Measurements from ENCODE around the gene DAB2.
A peak's percentile ranks its signal among the peaks of the same experiment; 100 is the strongest.

Gene DAB2

DNA sequence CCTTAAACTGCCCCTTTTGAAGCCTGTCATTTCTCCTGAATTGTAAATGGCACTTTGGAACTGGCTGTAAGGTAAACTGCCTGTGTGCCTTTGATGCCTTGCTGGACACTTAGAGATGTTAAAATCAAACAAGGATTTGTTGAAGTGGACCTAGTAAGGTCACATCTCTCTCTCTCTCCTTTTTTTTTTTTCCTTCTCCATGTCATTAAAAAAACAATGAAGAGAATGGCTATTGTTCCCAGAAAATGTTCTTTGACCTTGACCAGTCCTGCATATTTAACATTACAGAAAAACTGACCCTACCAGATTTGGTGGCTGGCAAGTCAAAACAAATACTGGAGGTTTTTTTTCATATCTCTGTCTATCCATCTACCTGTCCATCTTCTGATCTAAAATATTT is 2.9 kb upstream of the DAB2 start:
- Histone ChIP-seq H3K36me3 (ENCODE audit: control insufficient read depth, insufficient read depth, low read length) (no peaks in the 10 kb centered on the region), H3K4me3 (ENCODE audit: low read length) (no peak overlapping the region), H3K4me1 (ENCODE audit: control insufficient read depth, insufficient read depth, low read length) (no peaks in the 10 kb centered on the region), H3K9me3 (ENCODE audit: control insufficient read depth, low read length) (no peaks in the 10 kb centered on the region), H3K27me3 (ENCODE audit: control insufficient read depth, insufficient read depth, low read length) (peaks cover 11% of the 10 kb centered on the region), H3K9ac (ENCODE audit: low read length) (no peak overlapping the region)

DNA sequence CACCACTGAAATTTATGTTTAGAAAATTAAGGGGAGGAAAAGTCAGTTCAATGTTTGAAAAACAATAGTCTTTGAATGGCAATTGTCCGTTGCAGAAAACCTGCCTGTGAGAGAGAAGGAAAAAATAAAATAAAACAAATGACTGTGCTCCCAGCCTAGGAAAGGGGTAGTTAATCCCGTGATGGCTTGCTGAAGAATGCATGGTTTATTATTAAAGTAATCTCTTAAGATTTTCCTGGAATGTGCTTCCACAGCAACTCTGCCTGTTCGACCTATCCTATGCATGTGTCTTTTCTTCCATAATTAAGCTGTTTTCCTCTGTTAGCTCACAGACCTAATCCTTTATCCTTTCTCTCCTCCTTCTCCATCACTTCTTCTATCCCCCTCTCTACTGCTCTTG is 2.4 kb upstream of the DAB2 start:
- no peak overlapping the region for H3K4me3 ChIP-seq (ENCODE audit: low read length)
- no peaks in the 10 kb centered on the region for H3K36me3 ChIP-seq (ENCODE audit: control insufficient read depth, insufficient read depth, low read length)
- H3K9me3 ChIP-seq (ENCODE audit: control insufficient read depth, low read length), result no peaks in the 10 kb centered on the region
- no peaks in the 10 kb centered on the region for H3K4me1 ChIP-seq (ENCODE audit: control insufficient read depth, insufficient read depth, low read length)
- H3K9ac ChIP-seq (ENCODE audit: low read length), result no peak overlapping the region
- peaks cover 11% of the 10 kb centered on the region for H3K27me3 ChIP-seq (ENCODE audit: control insufficient read depth, insufficient read depth, low read length)

DNA sequence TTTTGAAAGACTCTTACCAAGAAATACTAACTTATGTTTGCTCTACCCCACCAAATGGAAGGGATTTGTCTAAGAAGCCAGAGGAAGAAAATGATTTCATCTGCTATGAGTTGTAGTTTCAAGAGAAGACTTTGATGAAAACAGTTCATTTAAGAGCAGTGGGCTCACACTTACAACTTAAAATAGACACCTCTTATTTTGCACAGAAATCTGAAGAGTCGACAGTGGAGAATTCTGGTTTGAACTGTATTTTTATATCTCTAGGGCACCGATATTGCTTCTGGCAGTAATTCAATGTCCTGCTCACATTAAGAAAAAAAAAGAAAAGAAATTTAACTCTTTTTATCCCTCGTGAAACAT is 1.9 kb upstream of the DAB2 start:
- no peak overlapping the region for H3K9ac ChIP-seq (ENCODE audit: low read length)
- peaks cover 11% of the 10 kb centered on the region for H3K27me3 ChIP-seq (ENCODE audit: control insufficient read depth, insufficient read depth, low read length)
- no peaks in the 10 kb centered on the region for H3K36me3 ChIP-seq (ENCODE audit: control insufficient read depth, insufficient read depth, low read length)
- no peak overlapping the region for H3K4me3 ChIP-seq (ENCODE audit: low read length)
- no peaks in the 10 kb centered on the region for H3K9me3 ChIP-seq (ENCODE audit: control insufficient read depth, low read length)
- no peaks in the 10 kb centered on the region for H3K4me1 ChIP-seq (ENCODE audit: control insufficient read depth, insufficient read depth, low read length)

DNA sequence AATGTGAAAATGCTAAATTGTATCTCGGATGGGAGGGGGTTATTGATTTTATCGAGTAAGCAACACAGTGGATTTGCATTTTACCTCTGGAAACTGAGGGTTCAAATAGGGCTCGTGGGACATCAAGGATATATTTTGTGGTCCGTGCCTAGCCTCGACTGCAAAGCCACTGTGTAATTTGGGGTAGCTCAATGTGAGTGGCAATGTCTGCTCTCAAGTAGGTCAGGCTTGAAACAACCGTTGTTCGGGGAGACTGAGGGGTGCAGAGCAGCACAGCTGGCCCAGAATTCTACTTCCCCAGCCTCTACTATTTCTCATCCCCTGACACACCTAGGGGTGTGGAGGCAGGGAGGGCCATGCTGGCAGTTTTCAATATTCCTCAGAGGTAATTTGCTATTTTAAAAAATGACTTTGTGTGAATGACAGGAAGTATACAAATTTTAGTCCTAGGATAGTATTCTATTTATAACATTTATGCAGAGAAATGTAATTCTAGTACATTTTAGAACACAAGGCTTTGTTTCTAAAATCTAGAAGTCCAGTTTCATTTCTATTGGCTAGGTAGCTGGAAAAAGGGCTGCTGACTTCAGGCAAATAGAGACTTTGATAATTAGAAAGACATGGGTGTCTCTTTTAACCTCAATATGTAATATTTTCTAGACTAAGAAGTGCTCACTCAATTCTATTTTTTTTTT is 1.4 kb upstream of the DAB2 start:
- no peaks in the 10 kb centered on the region for H3K36me3 ChIP-seq (ENCODE audit: control insufficient read depth, insufficient read depth, low read length)
- H3K4me3 ChIP-seq (ENCODE audit: low read length), result no peak overlapping the region
- H3K9ac ChIP-seq (ENCODE audit: low read length), result no peak overlapping the region
- peaks cover 11% of the 10 kb centered on the region for H3K27me3 ChIP-seq (ENCODE audit: control insufficient read depth, insufficient read depth, low read length)
- no peaks in the 10 kb centered on the region for H3K9me3 ChIP-seq (ENCODE audit: control insufficient read depth, low read length)
- H3K4me1 ChIP-seq (ENCODE audit: control insufficient read depth, insufficient read depth, low read length), result no peaks in the 10 kb centered on the region

DNA sequence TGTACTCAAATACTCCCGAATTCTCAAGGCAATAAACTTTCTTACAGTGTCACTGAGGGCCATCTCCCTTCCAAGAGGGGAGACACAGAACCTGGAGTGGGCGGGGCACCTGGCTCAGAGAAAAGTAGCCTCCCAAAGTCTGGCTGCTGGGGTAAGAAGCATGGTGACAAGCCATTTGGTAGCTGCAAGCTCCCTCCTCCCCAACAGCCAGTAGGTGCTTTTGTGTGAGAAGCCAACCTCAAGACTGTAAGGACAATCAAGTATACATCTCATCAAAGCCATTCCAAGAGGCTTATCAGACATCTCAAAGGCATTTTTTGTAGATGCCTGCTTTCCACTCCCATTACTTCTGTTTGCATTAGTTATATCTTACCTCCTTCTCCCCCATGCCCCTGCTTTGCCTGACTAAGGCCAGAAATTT is 1.4 kb downstream of the DAB2 start:
- H3K27me3 ChIP-seq (ENCODE audit: control insufficient read depth, insufficient read depth, low read length), result peaks cover 11% of the 10 kb centered on the region
- peak overlapping the region; percentile 70 for H3K9ac ChIP-seq (ENCODE audit: low read length)
- no peaks in the 10 kb centered on the region for H3K9me3 ChIP-seq (ENCODE audit: control insufficient read depth, low read length)
- H3K4me1 ChIP-seq (ENCODE audit: control insufficient read depth, insufficient read depth, low read length), result no peaks in the 10 kb centered on the region
- no peaks in the 10 kb centered on the region for H3K36me3 ChIP-seq (ENCODE audit: control insufficient read depth, insufficient read depth, low read length)
- H3K4me3 ChIP-seq (ENCODE audit: low read length), result no peak overlapping the region

DNA sequence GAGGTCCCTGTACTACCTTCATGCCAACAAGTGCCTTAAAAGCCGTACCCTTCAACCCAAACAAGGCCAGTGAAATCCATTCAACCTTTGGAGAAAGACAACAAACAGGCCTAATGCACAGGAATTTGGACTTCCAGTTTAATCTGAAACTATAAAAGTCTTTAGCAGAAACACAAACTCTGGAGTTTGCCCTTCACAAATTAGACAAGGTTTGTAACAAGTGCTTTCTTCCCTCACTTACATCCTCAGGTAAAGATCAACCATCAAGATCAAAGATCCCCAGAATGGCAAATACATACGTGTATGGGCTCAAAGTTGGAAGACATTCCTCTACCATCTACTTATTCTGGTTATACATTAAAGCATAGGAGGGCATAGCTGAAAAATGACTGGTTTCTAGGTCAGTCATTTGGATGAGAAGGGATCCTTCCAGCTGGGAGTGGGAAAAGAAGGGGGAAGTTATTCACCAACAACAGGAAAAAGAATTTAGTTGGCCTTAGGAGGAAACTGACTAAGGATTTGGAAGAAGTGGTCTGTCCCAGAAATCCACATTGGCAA is 2.0 kb downstream of the DAB2 start:
- Histone ChIP-seq H3K4me3 (ENCODE audit: low read length) (no peak overlapping the region), H3K9ac (ENCODE audit: low read length) (no peak overlapping the region), H3K36me3 (ENCODE audit: control insufficient read depth, insufficient read depth, low read length) (no peaks in the 10 kb centered on the region), H3K27me3 (ENCODE audit: control insufficient read depth, insufficient read depth, low read length) (peaks cover 11% of the 10 kb centered on the region), H3K4me1 (ENCODE audit: control insufficient read depth, insufficient read depth, low read length) (no peaks in the 10 kb centered on the region), H3K9me3 (ENCODE audit: control insufficient read depth, low read length) (no peaks in the 10 kb centered on the region)

DNA sequence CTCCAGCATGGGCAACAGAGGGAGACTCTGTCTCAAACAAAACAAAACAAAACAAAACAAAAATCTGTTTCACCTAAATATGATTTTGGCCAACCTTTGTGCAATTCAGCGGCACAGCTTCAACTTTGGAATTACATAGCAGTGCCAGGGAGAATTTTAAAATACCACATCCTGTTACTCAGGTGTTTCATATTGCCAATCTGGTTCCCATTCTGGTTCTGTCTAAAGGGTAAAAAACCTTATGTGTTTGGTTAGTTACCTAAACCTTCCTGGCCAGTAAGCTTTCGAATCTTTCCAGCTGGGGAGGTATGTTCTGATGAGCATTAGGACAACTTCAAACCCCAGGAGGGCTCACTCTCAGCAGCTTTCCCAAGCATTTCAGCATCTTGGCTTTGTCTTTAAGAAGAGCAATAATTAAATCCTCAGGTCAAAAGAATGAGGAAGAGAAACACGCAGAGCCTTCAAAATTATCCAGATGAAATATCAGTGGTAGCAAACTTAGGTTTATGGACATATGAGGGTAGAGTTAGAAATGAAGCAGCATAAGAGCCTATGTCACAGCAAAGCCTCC is 2.7 kb downstream of the DAB2 start:
- H3K4me3 ChIP-seq (ENCODE audit: low read length), result no peak overlapping the region
- no peaks in the 10 kb centered on the region for H3K36me3 ChIP-seq (ENCODE audit: control insufficient read depth, insufficient read depth, low read length)
- no peaks in the 10 kb centered on the region for H3K9me3 ChIP-seq (ENCODE audit: control insufficient read depth, low read length)
- peaks cover 11% of the 10 kb centered on the region for H3K27me3 ChIP-seq (ENCODE audit: control insufficient read depth, insufficient read depth, low read length)
- H3K9ac ChIP-seq (ENCODE audit: low read length), result no peak overlapping the region
- H3K4me1 ChIP-seq (ENCODE audit: control insufficient read depth, insufficient read depth, low read length), result no peaks in the 10 kb centered on the region

DNA sequence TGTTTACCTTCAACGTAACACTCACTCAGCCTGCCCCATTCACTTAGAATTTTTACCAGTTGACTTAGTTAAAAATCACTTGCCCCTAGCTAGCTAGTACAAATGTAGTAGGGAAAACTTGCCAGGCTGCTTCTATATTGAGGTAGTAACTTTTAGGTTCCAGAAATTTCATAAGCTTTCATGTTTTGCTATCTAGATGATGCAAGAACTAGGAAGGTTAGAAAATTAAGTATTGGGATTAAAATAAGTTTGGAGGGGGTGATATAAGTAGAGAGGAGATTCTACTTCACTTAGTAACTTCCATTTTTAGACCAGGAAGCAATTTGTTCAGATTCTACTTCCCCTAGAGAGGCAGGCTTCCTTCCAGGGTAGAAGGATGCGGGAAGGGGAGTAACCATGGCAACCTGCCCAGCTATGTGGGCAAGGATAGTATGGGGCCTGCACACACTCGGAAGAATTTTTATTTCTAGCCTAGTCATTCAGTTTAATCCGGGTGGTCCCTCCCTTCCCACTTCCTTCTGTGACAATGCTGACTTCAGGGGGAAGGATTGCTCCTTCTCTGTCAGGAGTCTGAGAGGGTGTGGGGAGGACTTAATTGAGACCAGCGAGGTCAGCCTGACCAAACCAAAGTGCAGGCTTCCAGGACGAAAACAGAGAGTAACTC is 4.2 kb downstream of the DAB2 start:
- no peaks in the 10 kb centered on the region for H3K4me1 ChIP-seq (ENCODE audit: control insufficient read depth, insufficient read depth, low read length)
- H3K4me3 ChIP-seq (ENCODE audit: low read length), result no peak overlapping the region
- H3K9ac ChIP-seq (ENCODE audit: low read length), result no peak overlapping the region
- H3K36me3 ChIP-seq (ENCODE audit: control insufficient read depth, insufficient read depth, low read length), result no peaks in the 10 kb centered on the region
- peaks cover 11% of the 10 kb centered on the region for H3K27me3 ChIP-seq (ENCODE audit: control insufficient read depth, insufficient read depth, low read length)
- H3K9me3 ChIP-seq (ENCODE audit: control insufficient read depth, low read length), result no peaks in the 10 kb centered on the region

DNA sequence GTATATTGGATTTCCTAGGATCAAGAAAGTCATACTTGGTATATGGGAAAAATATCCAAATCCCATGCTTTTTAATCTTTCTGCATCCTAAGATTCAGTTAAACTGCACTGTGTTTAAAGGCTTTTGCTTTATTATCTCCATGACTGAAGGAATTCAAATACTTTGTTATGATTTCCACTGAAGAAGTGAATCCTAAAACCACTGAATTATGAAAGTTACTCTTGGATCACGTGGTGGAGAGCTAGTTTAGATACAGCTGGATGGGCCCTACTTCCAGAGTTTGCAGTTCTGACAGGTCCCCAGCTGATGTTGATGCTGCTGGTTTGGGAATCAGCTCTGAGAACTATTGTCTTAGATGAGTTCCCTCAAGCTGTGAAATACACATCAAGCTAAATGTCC is 5.0 kb downstream of the DAB2 start:
- Histone ChIP-seq H3K4me1 (ENCODE audit: control insufficient read depth, insufficient read depth, low read length) (no peaks in the 10 kb centered on the region), H3K27me3 (ENCODE audit: control insufficient read depth, insufficient read depth, low read length) (peaks cover 7% of the 10 kb centered on the region), H3K9ac (ENCODE audit: low read length) (no peak overlapping the region), H3K4me3 (ENCODE audit: low read length) (no peak overlapping the region), H3K9me3 (ENCODE audit: control insufficient read depth, low read length) (no peaks in the 10 kb centered on the region), H3K36me3 (ENCODE audit: control insufficient read depth, insufficient read depth, low read length) (no peaks in the 10 kb centered on the region)

DNA sequence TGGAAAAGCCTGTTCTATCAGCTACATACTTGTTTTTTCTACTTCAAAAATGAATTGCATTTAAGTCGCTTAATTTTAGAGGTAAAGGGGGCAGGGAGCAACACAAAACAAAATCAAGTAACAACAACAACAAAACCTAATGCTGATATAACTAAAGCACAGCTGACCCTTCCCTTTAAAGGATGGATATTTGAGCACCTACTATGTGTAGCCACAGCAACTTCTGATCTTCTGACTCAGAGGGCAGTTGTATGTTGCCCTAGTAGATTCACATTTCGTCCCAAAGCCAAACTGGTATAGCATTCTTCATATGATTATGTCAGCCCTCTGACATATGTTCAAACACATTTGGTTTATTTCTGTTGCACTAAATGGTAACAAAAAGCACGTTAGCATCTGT is 6.8 kb downstream of the DAB2 start:
- Histone ChIP-seq H3K36me3 (ENCODE audit: control insufficient read depth, insufficient read depth, low read length) (no peaks in the 10 kb centered on the region), H3K9me3 (ENCODE audit: control insufficient read depth, low read length) (no peaks in the 10 kb centered on the region), H3K4me3 (ENCODE audit: low read length) (no peak overlapping the region), H3K27me3 (ENCODE audit: control insufficient read depth, insufficient read depth, low read length) (no peaks in the 10 kb centered on the region), H3K4me1 (ENCODE audit: control insufficient read depth, insufficient read depth, low read length) (no peaks in the 10 kb centered on the region), H3K9ac (ENCODE audit: low read length) (no peak overlapping the region)

DNA sequence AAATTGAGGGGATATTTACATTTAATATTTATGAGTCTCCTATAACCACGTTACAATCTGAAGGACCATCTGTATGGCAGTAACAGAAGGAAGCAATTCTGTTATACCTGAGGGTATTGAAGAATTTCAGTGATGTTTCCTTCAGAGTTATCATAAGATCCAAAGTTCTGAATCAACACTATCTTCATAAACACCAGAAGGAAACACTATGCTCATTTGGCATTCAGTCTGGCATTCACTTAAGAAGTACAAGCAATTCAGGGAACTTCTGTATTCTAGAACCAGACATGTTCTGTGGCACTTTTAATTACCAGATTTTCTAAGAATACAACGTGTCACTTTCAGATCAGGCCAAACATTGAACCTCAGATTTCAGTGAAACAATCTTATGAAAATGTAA is 9.6 kb downstream of the DAB2 start:
- H3K4me1 ChIP-seq (ENCODE audit: control insufficient read depth, insufficient read depth, low read length), result no peaks in the 10 kb centered on the region
- H3K9me3 ChIP-seq (ENCODE audit: control insufficient read depth, low read length), result no peaks in the 10 kb centered on the region
- H3K4me3 ChIP-seq (ENCODE audit: low read length), result no peak overlapping the region
- no peak overlapping the region for H3K9ac ChIP-seq (ENCODE audit: low read length)
- no peaks in the 10 kb centered on the region for H3K27me3 ChIP-seq (ENCODE audit: control insufficient read depth, insufficient read depth, low read length)
- no peaks in the 10 kb centered on the region for H3K36me3 ChIP-seq (ENCODE audit: control insufficient read depth, insufficient read depth, low read length)

DNA sequence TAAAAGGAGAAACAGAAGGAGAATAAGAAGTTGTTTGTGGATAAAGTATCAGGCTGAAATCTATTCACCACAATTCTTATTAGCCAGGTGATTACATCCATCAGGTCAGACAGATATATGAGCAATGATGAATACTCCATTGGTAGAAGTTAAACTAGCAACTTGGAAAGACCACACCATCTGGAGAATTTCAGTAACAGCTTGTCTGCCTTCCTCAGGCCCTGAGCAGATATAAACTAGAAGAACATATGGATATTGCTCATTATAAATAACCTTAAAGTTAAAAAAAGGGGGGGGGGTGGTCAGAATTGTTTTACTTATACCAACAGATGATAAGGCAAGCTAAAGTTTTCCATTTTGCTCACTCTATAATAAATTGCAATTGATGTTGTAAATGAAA is 10.4 kb downstream of the DAB2 start:
- no peaks in the 10 kb centered on the region for H3K4me1 ChIP-seq (ENCODE audit: control insufficient read depth, insufficient read depth, low read length)
- H3K9ac ChIP-seq (ENCODE audit: low read length), result no peak overlapping the region
- H3K36me3 ChIP-seq (ENCODE audit: control insufficient read depth, insufficient read depth, low read length), result no peaks in the 10 kb centered on the region
- H3K9me3 ChIP-seq (ENCODE audit: control insufficient read depth, low read length), result no peaks in the 10 kb centered on the region
- no peaks in the 10 kb centered on the region for H3K27me3 ChIP-seq (ENCODE audit: control insufficient read depth, insufficient read depth, low read length)
- no peak overlapping the region for H3K4me3 ChIP-seq (ENCODE audit: low read length)
